ENCODE data around the gene PKP3.

DNA sequence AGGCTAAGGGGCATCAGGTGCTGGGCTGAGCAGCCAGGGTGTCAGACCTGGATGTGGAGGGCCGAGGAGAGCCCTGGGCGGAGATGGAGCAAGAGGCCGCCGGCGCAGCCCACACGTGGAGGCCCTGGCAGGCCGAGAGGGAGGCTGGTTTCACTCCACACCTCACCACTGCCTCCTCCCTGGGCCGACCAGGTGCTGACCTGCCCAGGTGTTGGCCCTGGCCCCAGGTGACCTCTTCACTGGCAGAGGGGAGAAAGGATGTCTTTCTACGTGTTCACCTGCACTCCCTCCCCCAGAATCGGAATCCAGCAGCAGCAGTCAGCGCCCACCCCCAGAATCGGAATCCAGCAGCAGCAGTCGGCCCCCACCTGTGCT lies 47.0 kb downstream of the PKP3 start:
- TF ChIP-seq, protein P1, sequence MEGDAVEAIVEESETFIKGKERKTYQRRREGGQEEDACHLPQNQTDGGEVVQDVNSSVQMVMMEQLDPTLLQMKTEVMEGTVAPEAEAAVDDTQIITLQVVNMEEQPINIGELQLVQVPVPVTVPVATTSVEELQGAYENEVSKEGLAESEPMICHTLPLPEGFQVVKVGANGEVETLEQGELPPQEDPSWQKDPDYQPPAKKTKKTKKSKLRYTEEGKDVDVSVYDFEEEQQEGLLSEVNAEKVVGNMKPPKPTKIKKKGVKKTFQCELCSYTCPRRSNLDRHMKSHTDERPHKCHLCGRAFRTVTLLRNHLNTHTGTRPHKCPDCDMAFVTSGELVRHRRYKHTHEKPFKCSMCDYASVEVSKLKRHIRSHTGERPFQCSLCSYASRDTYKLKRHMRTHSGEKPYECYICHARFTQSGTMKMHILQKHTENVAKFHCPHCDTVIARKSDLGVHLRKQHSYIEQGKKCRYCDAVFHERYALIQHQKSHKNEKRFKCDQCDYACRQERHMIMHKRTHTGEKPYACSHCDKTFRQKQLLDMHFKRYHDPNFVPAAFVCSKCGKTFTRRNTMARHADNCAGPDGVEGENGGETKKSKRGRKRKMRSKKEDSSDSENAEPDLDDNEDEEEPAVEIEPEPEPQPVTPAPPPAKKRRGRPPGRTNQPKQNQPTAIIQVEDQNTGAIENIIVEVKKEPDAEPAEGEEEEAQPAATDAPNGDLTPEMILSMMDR (IDR thresholded peaks at IDR 0.05) = no peak
- no peak for TF ChIP-seq POLR2A (IDR thresholded peaks at IDR 0.05)
